GM21447 (cell line): ENCODE results near the gene TPPP2.

Source experiments
- ATAC-seq: cut with Tn5 transposase; IDR thresholded peaks from one replicate; pipeline ENCODE4 v1.9.1; 2021; ENCODE audit not compliant: unreplicated experiment

TPPP2 gene

DNA sequence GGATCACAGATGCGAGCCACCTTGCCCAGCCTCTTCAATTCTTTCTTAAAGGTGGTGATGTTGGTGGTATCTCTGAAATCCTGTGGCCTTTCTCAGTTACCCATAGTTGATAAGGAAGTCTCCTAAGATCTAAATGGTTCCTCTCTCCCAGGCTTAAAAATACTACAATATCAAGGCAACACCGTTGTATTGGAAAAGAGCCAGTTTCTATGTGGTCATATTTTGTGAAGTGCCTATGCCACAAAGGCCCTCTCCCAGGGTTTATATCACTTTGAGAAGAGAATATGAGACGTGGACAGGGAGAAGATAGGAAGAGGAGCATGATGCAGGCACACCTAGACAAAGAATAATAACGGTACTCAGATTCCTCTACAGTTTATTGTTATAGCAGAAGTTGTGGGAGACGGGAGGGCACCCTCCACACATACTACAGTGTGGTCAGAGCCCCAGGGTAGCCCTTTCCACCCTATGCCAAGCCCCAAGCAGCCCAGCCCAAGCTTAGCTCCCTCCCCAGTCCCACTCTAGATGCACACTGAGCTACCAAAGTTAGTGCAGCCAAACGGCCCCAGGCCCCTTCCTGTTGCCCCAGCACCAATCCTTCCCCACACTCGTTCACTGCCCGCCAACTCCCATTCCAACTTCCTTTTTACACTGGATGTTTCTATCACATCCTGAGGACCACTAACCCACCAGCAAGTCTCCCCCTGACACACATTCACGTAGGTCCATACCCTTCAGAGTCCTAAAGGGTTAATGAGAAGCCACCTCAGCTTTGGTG lies 13.4 kb upstream of the TPPP2 start:
- ATAC-seq: no peak

DNA sequence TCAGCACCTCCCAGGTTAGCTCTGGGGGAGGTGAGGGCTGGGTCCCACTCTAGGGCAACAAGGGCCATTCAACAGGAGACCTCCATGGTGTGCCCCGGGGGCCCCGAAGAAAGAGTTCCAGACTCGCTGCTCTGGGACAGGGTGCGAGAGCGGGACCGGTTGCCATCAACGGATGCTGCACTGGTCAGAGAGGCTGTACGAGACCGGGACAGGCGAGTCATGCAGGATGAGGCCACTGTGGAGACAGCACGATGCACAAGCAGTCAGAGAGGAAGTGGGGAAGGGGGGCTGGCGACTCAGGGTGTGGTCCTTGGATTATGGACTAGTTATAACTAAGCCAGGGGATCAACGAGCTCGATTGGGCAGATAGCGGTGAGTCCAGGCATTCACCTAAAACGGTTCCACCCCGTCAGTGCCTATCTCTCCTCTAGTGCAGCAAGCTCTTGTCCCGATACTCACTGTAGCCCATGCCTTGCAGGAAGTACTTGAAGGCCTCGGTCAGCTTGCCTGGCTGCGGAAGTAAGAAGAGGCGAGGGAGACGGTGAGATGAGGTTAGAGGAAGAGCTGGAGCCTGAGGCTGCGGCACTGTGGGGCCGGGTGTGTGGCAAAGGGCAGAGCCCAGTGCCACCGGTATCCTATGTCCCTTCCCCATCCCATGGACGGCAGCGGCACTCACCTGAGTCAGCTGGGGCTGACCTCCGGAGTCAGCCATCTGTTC lies 12.3 kb upstream of the TPPP2 start:
- ATAC-seq: no peak

DNA sequence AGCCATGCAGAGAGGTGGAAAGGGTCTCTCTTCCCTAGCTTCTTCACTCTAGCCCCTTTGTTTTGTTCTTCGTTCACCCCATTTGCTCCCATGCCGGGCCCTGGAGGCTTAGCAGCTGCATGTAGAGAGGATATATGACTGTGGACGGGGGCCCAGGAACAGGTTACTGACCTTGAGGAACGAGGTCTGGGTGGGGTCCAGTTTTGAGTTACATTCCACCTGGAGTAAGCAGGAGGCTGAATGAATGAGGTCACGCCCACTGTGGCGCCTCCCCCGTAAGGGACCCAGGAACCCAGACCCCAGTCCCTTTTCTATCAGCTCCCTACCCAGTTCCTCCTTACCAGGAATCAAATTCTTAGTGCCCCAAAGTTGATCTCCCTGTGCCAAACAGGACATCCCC lies 11.7 kb upstream of the TPPP2 start:
- ATAC-seq: no peak

DNA sequence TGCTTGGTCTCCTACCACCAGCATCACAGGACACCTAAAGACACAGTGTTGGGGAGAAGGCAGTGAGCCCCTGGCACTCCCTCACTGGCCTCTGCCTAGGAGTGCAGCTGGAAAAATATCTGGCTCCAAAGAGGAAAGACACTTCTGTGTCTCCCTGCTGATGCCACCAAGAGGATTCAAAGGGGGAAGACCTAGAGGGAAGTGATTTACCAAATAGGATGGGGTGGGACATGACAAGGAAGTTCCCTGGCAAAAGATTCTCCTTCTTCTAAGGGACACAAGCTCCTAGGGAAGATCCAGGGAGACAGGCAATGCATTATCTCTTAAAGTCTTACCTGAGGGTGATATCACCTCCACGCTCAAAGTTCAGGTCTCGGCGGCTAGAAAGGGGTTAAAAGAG lies 11.2 kb upstream of the TPPP2 start:
- no peak for ATAC-seq

DNA sequence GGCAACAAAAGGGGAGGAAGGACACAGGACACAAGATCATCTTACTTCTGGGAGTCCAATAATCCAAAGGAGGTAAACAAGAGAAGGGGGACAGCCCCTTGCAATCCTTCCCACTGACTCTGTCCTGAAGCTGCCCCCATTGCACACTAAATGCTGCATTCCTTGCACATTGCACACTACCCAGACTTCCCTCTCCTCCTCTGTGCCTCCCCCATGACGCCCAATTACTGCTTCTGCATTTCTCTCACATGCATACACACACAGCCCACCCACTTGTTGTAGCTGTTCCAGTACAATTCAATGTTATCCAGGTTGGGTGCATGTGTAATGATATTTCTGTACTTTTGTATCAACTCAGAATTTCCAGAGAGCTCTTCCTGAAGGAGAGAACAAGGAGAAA lies 10.7 kb upstream of the TPPP2 start:
- ATAC-seq: no peak

DNA sequence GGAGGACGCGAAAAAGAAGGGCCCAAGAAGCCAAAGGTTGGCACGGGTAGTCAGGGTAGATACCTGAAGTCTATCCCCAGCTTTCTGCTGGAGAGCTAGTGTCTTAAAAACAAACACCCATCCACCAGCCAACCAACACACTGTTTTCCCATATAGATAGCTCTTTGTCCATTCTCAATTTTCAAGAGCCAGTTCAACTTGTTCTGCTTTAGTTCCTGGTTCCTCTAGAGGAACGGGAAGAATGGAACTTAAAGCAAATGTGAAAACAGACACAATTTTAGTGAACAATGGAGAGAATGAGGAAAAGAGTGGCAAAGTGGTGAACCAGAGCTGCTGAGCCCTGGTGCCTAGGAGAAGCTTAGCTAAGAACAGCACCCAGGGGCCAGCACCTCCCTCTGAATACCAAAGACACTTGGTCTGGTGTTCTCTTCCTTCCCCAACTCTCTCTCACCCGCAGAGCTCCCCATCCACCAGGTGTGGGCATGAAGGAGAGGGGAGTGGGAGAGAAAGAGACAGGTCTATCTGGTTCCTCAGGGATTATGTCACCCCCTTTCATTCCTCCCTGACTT lies 9.0 kb upstream of the TPPP2 start:
- no peak for ATAC-seq

DNA sequence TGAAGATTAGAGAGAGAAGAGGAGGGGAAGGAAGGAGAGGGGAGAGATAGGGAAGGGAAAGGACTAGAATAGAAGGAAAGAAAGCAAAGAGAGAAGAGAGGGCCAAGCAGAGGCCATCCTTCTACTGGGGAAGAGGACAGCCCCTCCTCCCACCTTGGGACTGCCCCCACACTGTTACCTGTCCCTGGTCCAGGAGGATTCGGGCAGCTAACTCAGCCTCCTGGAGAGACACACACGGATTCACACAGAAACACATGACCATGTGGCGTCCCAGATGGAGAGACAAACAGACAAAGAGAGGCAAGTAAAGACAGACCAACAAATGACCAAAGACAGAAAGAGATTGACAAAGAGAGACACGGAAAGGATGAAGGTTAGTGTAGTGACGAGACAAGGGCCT lies 7.3 kb upstream of the TPPP2 start:
- ATAC-seq: no peak

DNA sequence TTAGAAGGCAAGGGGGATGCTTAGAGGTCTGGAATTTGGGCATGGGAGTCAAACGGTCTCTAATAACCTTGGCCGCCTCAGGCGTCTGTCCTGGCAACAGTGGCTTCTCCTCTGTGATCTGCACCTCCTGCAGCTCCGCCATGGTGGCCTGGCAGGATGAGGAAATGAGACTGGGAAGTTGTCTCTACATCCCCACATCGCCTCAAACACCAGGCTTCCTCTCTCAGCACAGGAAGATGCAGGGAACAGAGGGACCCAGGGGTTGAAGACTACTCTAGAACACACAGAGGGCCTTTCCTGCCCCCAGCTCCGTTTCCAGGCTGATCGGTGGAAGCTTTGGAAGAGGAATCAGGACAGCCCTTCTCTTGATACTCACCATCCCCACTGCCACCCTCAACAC lies 6.8 kb upstream of the TPPP2 start:
- no peak for ATAC-seq

DNA sequence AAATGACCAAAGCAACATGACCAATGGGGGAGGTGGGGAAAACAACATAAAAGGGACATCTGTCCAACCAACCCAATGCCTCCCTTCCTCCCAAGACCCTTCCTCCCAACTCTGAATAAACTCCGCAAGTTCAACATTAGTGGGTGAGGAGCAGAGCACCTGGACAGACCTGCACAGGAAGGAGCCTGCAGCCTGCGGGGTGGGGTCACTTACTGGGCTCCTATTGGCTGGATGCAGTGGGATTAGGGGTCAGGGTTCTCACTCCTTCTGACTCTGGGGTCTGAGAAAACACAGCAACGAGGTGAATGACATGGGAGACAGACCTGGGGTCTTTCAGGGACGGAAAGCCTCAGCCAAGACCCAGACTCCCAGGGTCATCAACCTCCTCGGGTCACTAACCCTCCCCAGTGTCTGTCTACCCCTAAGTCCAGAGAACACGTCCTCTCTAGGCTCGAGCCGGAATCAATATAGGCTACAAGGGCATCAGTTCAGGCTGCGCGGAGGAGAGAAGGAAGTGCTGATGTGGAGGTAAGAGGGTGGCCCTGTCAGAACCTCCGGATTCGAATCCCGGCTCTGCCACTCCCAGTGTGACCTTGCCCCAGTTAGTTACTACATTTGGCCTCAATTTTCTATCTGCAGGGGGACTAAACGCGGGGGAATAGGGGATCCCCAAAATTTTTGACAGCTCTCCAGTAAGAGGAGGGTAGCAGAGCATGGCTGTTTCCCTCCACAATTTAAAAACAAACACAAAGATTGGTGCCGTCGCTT lies 6.0 kb upstream of the TPPP2 start:
- ATAC-seq: no peak

DNA sequence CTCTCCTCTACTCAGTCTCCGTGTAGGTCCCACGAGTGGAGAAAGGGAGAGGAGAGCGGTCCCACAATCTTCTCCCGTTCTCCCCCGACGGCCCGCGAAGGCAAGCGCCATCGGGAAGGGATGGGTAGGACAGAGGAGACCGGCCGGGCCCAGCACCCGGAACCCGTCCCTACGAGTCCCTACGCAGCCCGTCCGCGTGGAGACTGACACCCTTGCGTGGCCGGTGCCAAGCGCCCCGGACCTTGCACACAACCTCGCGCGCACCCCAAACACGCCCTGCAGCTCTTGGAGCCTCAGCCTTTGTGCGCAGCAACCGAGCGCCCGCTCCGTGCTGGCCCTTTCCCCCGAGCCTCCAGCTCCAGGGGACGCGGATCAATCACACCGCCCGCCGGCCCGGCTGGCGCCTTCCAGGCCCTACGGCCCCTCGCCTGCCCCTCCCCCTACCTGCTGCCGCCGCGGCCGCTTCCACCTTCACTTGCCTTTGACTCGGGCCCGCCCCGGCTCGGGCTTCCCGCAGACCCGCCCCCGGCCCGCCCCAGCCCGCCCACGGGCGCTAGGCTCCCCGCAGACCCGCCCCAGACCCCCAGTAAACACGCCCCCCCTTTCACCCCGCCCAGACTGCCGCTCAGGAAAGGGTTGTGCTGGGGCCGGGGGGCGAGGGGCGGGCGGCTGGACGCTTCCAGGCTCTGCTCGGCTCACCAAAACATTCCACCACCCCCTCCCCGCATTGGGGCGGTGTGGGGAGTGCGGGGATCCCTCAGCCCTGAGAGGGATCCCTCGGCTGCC lies 5.2 kb upstream of the TPPP2 start, which contains the start of gene NDRG2:
NDRG2 (minus strand) TSS at position 477 of the 786 bp plus-strand sequence. CDS start 1,746 bp downstream, outside the sequence.
- ATAC-seq: no peak

DNA sequence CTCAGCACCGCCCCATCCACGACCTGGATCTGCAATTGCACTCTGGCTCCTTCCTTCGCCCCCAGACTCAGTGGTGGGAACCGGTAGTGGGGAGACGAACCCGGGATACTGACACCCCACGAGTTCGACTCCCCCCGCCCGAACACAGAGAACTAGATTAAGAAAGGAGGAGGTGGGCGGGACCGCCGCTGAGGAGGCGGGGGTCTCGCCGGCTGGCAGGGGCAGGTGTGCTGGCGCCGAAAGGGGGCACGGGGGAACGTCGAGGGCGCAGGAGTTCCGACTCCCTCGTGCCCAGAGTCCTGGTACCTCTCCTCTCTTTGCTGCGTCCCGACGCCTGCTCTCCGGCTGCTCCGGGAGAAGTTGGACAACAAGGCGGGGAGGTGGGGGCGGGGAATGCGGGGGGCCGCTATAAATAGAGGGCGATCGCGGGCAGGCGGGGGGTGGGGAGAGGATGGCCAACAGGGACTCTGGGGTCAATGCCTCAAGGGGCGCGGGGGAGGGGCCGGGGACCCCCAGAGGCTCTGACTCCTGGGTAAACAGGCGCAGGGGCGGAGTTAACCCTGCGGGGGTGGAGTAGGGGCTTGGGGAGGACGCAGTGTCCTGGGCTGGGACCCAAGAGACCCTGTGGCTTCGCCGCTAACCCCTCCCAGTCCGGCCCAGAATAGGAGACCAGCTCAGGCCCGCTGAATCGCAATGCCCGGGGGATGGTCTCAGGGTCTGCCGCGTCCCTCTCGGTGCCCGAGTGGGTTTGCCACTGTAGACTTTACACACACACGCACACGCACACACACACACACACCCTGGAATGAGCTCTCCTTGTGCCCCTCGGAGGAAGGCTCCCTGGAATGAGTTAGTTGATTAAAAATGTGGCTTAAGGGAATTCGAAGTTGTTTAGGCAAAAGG lies 4.4 kb upstream of the TPPP2 start:
- no peak for ATAC-seq

DNA sequence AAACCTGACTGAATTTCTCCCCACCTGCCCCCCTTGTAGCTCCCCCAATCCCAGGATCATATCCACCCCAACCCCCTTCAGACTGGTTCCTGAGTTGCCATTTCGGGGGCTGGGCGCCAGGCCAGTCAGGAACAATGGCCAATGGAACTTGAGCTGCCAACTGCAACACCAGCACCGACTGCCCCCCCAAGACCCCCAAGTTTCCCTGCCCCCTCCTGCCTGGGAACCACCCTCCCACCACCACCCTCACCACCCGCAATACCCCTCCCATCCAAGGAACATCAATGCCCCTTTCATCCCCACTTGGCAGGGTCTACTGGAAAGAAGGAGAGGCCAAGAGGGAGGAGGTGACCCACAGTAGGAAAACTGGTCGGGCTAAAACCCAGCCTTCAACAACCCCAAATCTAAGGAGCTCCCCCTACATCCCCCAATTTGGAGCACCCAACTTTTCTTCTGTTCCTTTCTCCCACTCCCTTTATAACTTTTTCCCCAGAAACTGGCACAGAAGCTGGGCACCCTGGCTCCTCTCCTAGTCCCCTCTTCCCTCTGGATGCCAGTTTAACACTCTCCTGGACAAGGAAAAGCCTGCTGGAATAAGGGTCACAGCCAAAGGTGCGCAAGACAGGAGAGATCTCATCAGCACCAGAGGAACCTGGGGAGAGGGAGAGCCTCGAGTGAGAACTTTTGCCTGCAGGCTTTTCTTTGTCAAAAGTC lies 3.6 kb upstream of the TPPP2 start:
- no peak for ATAC-seq

DNA sequence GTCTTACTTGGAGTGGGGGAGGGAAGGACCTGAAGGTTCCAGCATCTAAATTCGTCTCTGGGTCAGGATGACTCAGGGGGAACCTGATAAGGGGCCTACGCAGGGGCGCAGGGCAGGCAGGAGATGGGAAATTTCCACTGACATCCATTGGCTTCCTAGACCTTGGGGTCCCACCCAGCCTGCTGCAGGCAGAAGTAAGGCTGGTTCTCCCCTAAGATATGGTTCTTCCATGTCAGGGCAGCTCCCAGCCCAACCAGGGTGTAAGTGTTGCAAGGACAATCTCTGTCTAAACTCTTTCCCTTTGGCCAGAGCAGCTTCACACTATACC lies 3.1 kb upstream of the TPPP2 start:
- ATAC-seq: no peak

DNA sequence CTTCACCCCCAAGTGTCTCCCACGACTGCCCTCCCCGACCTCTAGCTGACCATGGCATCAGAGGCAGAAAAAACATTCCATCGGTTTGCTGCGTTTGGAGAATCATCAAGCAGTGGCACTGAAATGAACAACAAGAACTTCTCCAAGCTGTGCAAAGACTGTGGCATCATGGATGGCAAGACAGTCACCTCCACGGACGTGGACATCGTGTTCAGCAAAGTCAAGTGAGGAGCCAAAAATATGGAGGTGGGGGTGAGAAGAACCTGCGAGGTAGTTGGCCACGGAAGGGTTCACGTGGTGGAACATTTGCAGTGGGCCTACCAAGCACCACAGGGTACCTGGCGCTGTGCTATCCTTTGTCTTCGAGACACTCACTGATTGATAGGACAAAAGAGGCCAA lies 514 bp downstream of the TPPP2 start:
- ATAC-seq: no peak

DNA sequence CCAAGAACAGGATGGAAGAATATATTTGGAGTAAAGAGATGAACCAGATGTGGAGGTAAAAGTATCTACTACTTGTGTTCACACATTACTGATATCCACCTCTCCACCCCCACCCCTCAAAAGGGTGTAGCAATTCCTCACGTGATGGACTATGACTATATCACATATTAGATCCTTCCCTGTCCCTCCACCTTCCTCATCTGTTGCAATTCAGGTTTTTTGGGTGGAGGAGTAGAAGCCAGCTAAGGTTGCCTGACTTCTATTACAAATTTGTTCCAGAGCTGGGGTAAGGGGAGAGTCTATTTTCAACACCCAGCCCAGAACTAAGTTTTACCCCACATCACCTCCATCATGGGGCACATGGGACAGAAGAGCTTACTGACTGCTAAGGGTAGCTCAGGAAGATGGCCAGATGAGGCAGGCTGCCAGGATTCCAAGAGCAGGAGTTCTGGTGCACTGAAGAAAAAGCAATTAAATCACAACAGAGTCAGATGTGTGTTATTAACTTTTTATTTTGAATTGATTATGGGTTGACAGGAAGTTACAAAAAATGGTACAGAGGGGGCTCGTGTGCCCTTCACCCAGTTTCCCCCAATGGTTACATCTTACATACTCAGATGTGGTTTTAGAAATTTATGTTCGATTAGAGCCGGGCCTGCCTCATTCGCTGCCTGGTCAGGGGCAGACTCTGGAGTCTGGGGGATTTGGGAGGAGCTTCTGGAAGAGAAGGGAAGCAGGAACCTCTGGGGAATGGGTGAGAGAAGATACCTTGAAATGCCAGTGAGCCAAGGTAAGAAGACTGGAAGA lies 2.5 kb downstream of the TPPP2 start:
- no peak for ATAC-seq

DNA sequence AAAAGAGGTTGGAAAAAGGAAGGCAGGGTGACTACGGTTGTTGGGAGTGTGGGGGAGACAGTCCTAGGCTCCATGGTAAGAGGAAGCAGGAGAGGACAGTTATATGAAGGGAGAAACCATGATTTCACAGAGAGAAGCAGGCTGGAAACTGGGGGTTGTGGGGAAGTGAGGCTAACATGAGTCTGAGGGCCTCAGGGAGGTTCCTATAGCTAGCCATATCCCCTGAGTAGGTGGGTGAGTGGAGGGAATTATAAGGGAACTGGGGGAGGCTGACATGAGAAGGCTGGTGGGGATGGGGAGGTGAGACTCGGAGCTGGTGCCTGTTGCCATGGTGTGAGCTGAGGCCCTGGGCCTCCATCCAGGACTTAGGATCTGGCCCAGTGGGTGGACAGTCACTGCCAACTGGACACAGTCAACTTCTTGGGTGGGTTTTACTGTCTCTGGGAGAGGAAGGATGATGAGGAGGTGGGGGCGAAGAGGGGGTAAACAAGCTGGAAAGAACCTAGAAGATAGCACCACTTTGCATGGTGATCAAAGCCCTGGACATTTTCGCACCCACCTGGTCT lies 3.2 kb downstream of the TPPP2 start:
- ATAC-seq: no peak

DNA sequence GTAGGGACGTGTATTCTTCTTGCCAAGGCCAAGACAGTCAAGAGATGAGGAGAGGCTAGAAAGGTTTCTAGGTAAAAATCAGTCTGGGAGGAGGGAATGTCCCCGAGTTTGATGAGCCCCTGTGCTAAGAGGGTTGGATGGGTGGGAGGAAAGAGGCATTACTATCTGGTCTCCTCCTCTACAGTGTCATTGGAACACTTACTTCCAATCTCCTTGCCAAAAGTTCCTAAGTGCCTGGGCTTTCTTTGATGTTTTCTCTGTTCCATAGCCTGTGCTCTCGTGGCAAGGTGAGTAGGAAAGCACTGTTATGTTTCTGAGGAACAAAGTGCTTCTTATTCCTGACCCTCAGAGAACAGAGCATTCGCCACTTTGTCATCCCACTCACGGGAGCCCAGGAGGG lies 4.7 kb downstream of the TPPP2 start, which contains the start of gene RNASE13:
RNASE13 (minus strand) TSS at position 101 of the 400 bp plus-strand sequence. CDS start 519 bp downstream, outside the sequence.
- no peak for ATAC-seq

DNA sequence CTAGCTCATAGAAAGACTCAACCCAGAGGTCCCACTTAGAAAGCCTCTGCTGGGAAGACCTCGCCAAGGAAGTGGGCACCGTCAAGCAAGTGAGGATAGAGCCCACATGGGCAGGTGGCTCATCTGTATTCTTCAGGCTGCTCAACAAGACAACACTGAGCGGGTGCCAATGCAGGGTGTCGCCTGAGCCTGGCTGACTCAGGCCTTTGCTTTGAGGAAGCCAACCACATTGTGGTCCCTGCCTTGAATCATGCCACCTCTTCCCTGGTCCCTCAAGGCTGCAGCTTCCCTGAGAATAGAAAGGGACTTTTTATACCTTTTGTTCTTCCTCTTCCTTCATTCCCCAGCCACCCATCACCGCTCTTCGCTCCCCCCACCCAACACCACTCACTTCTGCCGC lies 6.7 kb downstream of the TPPP2 start:
- no peak for ATAC-seq
